Renal cortical epithelial cell (primary cell): Measurements from ENCODE around the gene LYPD5. TPM values are rescaled to one million over a fixed set of nuclear protein-coding genes. Genes with fewer than 3 reads are reported as not detected.
"Not testable (repeated sequence)": the region's sequence is repeated elsewhere in the genome, so short reads cannot be mapped to it uniquely, and the experiment has no call there.

Source experiments
- DNase-seq: peaks from one replicate; pipeline ENCODE4 v3.0.0-alpha.2; 2011; ENCODE audit warnings: low read depth
- total RNA-seq: library from RNA; depleted of rRNA; stranded (reverse); fragments of >200 nt; gene quantifications from 2 replicates; pipeline ENCODE4 v1.2.3, GENCODE V29; 2014

LYPD5 gene, protein sequence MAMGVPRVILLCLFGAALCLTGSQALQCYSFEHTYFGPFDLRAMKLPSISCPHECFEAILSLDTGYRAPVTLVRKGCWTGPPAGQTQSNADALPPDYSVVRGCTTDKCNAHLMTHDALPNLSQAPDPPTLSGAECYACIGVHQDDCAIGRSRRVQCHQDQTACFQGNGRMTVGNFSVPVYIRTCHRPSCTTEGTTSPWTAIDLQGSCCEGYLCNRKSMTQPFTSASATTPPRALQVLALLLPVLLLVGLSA
- total RNA-seq: 0.35 TPM in 2 replicates

- DNase-seq: no peak
Measured at GRCh38 chr19:43802216-43802951, at the start of gene LYPD5. Gene LYPD5, minus strand, starts transcription at chr19:43802447. Its CDS starts 67 bp downstream, at chr19:43802380.

DNA sequence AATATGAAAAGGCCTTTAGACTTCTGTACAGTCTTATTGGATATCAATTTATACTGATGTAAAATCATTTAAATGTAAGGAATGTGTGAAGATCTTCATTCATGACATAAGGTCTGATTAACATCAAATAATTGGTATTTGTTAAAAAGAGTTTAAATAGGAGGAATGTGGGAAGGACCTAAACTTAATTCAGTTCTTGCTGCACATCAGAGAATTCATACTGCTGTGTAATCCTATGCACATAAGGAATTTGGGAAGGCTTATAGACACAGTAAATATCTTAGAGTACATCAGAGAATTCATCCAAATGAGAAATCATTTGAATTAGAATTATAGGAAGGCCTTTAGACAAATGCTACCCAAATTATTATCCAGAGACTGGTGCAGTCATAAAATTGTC, 46.6 kb upstream of the LYPD5 start:
- no peak for DNase-seq

DNA sequence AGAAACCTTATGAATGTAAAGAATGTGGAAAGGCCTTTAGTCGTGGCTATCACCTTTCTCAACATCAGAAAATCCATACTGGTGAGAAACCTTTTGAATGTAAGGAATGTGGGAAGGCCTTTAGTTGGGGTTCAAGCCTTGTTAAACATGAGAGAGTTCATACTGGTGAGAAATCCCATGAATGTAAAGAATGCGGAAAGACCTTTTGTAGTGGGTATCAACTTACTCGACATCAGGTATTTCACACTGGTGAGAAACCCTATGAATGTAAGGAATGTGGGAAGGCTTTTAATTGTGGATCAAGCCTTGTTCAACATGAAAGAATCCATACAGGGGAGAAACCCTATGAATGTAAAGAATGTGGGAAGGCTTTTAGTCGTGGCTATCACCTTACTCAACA, 45.6 kb upstream of the LYPD5 start:
- DNase-seq: no peak

DNA sequence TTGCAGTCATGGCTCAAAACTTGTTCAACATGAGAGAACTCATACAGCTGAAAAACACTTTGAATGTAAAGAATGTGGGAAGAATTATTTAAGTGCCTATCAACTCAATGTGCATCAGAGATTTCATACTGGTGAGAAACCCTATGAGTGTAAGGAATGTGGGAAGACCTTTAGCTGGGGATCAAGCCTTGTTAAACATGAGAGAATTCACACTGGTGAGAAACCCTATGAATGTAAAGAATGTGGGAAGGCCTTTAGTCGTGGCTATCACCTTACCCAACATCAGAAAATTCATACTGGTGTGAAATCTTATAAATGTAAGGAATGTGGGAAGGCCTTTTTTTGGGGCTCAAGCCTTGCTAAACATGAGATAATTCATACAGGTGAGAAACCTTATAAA, 45.0 kb upstream of the LYPD5 start:
- DNase-seq: no peak

DNA sequence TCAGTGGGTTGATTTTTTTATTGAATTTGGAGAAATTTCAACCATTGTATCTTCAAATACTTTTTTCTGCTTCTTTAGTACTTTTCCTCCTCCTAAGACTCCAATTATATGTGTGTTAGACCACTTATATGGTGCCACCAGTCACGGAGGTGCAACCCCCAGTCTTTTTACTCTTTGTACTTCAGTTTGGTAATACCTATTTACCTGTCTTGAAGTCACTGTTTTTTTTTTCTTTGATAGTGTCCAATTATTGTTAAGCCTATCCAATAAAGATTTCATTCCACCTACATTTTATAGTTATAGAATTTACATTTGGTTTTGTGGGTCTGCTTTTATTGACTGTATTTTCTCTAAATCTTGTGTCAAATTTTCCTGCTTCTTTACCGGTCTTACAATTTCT, 39.8 kb upstream of the LYPD5 start:
- no peak for DNase-seq

- no peak for DNase-seq
Measured at GRCh38 chr19:43839139-43839538, 36.9 kb upstream of the LYPD5 start.

DNA sequence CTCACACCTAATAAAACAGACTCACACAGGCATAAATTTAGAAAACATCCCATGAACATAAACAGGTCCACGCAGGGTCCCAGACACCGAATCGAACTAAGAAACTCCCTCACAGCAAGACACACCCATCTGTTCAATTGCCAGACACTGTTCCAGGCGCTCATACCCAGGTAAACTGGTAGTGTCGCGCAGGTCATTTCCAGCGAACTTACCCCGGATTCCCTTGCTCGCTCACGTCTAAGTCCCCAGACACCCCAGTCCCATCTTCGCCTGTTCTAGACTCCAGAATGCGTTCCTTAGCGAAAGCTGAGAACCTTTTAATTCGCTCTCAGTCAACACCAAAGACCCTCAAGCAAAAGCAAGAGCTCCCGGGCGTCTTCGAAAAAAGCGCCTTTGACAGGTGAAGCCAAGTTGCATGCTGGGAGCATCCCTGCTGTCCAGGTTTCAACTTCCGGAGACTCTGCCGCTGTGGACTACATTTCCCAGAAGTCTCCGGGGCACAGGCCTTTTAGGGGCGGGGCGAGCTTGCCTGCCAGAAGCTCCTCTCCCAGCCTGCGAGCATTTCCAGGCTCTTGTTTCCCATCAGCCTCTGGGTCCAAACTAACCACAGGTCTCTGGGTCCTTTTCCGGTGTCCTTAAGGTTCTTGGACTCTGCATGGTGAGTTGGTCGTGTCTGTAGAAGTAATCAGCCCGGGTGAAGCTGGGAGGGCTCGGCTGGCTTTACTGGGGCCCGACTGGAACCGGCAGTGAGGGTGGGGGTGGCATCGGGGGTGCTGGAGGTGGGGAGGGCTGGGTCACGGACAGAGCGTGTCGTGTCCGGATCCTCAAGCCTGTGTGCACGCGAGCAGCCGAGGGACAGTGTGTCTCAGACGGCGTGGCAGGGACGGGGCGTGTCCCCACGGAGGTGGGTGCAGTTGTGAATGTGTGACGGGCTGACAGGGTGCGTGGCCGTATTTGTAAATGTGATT, 24.8 kb upstream of the LYPD5 start, which contains the start of gene ZNF283:
Gene ZNF283, plus strand, starts transcription at position 535 of the 968 bp plus-strand sequence. CDS start 6,184 bp downstream, outside the sequence.
- peak; percentile 92 for DNase-seq

GRCh38 chr19:43824572-43824971, 22.3 kb upstream of the LYPD5 start:
- not testable (repeated sequence) for DNase-seq

DNA sequence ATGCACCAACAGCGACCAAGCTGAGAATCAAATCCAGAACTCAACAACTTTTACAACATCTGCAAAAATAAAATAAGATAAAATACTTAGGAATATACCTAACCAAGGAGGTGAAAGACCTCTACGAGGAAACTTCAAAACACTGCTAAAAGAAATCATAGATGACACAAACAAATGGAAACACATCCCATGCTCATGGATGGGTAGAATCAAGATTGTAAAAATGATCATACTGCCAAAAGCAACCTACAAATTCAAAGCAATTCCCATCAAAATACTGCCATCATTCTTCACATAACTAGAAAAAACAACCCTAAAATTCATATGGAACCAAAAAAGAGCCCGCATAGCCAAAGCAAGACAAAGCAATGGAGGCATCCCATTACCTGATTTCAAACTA, 21.6 kb upstream of the LYPD5 start:
- not testable (repeated sequence) for DNase-seq

- DNase-seq: no peak
Measured at GRCh38 chr19:43820884-43821215, 18.6 kb upstream of the LYPD5 start.

- no peak for DNase-seq
Measured at GRCh38 chr19:43820098-43820883, 18.0 kb upstream of the LYPD5 start.

GRCh38 chr19:43818500-43818899, 16.3 kb upstream of the LYPD5 start:
- no peak for DNase-seq

DNA sequence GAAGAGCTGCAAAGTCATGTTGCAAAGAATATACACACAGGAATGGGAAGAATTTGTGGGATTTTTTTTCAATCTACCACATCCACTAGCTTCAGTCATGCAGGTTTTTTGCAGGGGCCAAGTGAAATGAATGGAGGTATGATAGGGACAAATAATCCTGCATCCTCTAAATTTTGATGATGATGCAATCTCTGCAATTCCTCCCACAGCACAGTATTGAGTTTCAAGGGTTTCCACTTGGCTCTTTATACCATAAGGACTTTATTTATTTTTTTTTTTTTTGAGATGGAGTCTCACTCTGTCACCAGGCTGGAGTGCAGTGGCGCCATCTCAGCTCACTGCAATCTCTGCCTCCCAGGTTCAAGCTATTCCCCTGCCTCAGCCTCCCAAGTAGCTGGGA, 15.2 kb upstream of the LYPD5 start:
- DNase-seq: not testable (repeated sequence)

DNA sequence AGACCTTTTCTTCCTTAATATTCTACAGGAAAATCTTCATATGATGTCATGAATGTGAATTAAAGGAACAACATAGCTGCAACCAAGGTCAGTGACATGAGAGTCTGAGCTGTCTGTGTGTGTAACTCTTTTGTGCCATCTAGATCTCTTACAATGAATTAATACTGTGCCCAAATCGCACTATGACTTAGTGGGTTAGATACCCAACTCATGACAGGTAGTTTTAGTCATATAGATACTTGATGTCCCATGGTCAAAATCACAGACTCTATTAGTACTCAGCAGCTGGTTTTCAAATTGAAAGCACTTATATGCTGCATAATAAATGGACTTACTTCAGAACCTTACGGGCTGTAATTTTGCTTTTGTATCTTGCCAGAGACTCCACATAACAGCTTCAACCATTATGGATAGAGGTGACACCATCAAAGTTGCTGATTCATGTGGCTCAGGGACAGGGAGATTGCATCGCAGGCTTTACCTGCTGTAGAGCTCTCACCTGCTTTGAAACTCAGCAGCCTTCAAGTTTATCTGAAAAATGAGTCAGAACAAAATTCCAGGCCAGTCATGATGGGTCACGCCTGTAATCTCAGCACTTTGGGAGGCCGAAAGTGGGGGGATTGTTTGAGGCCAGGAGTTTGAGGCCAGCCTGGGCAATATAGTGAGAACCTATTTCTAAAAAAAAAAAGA, 12.6 kb upstream of the LYPD5 start:
- no peak for DNase-seq

GRCh38 chr19:43812688-43813087, 10.4 kb upstream of the LYPD5 start:
- no peak for DNase-seq

- no peak for DNase-seq
Measured at GRCh38 chr19:43812259-43812658, 10.0 kb upstream of the LYPD5 start.

GRCh38 chr19:43811837-43812236, 9.6 kb upstream of the LYPD5 start:
- no peak for DNase-seq

DNA sequence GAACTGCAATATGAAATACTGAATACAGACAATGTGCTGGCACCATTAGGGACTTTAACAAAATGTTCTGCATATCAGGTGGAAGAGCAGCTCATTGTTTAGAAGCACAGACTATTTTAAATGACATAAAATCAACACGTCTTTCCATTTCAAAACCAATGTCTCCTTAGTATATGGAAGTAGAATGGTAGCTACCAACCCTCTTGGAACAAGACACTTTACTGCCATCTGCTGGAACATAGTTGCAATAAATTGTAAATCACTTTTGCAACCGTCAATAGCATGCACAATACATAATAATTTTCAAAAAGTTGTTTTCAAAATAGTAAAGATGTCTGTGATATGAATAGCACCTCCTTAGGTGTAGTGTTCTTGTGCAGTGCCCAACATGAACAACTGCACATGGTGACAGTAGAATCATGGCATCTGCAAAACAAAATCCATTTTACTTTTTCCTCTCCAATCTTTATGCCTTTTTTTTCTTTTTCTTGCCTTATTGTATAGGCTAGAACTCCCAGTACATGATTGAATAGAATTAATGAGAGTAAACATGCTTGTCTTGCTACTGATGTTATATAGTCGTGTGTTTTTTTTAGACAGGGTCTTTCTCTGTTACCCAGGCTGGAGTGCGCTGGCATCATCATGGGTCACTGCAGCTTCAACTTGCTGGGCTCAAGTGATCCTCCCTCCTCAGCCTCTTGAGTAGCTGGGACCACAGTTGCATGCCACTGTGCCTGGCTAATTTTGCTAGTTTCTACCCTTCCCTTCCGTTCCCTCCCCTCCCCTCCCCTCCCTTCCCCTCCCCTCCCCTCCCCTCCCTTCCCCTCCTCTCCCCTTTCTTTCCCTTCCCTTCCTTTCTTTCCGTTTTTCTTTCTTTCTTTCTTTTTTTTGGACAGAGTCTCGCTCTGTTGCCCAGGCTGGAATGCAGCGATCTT, 7.8 kb upstream of the LYPD5 start:
- DNase-seq: peak; percentile 70

DNA sequence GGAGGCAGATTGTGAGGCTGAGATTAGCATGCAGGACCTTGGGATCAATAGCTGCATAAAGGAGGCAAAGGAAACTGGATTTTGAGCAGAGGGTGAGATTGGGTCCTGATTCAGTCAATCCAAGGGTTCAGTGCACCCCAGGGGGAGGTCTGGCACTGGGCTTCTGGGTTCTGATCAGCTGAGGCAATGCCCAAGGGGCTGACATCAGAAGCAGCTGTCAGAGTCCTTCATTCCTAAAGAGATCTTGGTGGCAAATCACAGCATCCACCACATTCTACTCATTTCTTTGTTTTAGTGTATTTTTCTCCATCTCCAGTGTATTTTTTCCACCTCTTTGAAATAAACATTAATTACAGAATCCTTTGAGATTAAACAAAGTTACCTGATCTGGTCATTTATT, 5.4 kb upstream of the LYPD5 start:
- DNase-seq: no peak

GRCh38 chr19:43806848-43807247, 4.6 kb upstream of the LYPD5 start:
- no peak for DNase-seq
